Measurements from ENCODE around the gene EGFL6.

EGFL6 gene

GRCh38 chrX:13536551-13536950 lies 32.9 kb upstream of the EGFL6 start:
- no peak overlapping the region for H3K4me3 ChIP-seq (ENCODE audit: low read length)
- TF ChIP-seq CTCF (conservative IDR thresholded peaks at IDR 0.05; ENCODE audit: low read length): no peak
- no peak for DNase-seq (ENCODE audit: low read depth)

GRCh38 chrX:13538414-13538813 lies 31.0 kb upstream of the EGFL6 start:
- no peak for DNase-seq (ENCODE audit: low read depth)
- H3K4me3 ChIP-seq (ENCODE audit: low read length): no peak overlapping the region
- no peak for TF ChIP-seq CTCF (conservative IDR thresholded peaks at IDR 0.05; ENCODE audit: low read length)

GRCh38 chrX:13540602-13541001 lies 28.8 kb upstream of the EGFL6 start:
- TF ChIP-seq CTCF (conservative IDR thresholded peaks at IDR 0.05; ENCODE audit: low read length): no peak
- DNase-seq (ENCODE audit: low read depth): no peak
- H3K4me3 ChIP-seq (ENCODE audit: low read length): no peak overlapping the region

- no peak for TF ChIP-seq CTCF (conservative IDR thresholded peaks at IDR 0.05; ENCODE audit: low read length)
- DNase-seq (ENCODE audit: low read depth): no peak
- H3K4me3 ChIP-seq (ENCODE audit: low read length): no peak overlapping the region
Measured at GRCh38 chrX:13545726-13546125, 23.7 kb upstream of the EGFL6 start.

- H3K4me3 ChIP-seq (ENCODE audit: low read length): no peak overlapping the region
- no peak for TF ChIP-seq CTCF (conservative IDR thresholded peaks at IDR 0.05; ENCODE audit: low read length)
- DNase-seq (ENCODE audit: low read depth): no peak
Measured at GRCh38 chrX:13547671-13548070, 21.7 kb upstream of the EGFL6 start.

GRCh38 chrX:13550346-13550745 lies 19.1 kb upstream of the EGFL6 start:
- TF ChIP-seq CTCF (conservative IDR thresholded peaks at IDR 0.05; ENCODE audit: low read length): no peak
- no peak for DNase-seq (ENCODE audit: low read depth)
- H3K4me3 ChIP-seq (ENCODE audit: low read length): no peak overlapping the region

GRCh38 chrX:13551610-13552009 lies 17.8 kb upstream of the EGFL6 start:
- TF ChIP-seq CTCF (conservative IDR thresholded peaks at IDR 0.05; ENCODE audit: low read length): no peak
- no peak for DNase-seq (ENCODE audit: low read depth)
- no peak overlapping the region for H3K4me3 ChIP-seq (ENCODE audit: low read length)

Data from AG10803 (cell line).